DND-41 (cell line): ENCODE data around the gene DEAF1.
"Not testable (repeated sequence)": the region's sequence is repeated elsewhere in the genome, so short reads cannot be mapped to it uniquely, and the experiment has no call there.

Experiments used
- CTCF ChIP-seq: IDR thresholded peaks from 2 replicates; pipeline ENCODE4 v1.5.1; 2012; ENCODE audit warnings: borderline replicate concordance, low read length, moderate library complexity, mild to moderate bottlenecking; ENCODE audit not compliant: poor library complexity, severe bottlenecking; ENCODE audit errors: extremely low read depth
- EZH2 ChIP-seq: IDR thresholded peaks from 3 replicates; pipeline ENCODE4 v1.6.1; 2012; ENCODE audit warnings: borderline replicate concordance, low read depth, mild to moderate bottlenecking, moderate library complexity, low read length, inconsistent platforms; ENCODE audit not compliant: severe bottlenecking

DNA sequence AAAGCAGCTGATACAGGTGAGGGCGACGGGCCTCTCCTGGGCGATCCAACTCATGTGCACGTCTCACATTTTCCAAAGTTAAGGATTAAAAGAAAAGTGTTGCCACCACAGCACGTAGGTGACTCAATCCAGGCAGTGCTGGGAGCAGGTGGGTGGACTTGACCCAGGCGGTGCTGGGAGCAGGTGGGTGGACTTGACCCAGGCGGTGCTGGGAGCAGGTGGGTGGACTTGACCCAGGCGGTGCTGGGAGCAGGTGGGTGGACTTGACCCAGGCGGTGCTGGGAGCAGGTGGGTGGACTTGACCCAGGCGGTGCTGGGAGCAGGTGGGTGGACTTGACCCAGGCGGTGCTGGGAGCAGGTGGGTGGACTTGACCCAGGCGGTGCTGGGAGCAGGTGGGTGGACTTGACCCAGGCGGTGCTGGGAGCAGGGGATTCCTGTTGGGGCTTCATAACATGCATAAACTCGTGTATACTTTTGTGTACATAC, 47.3 kb downstream of the DEAF1 start:
- not testable (repeated sequence) for TF ChIP-seq CTCF, EZH2
